Astrocyte (in vitro differentiated cells and primary cell): ENCODE data around the gene SEC24D.

Experiments used
- CTCF ChIP-seq: IDR thresholded peaks from 2 replicates; pipeline ENCODE4 v1.5.1; 2011; ENCODE audit warnings: low read depth, mild to moderate bottlenecking, inconsistent platforms, low read length, moderate library complexity; ENCODE audit not compliant: insufficient read depth
- EZH2 ChIP-seq: IDR thresholded peaks from 2 replicates; pipeline ENCODE4 v1.6.1; 2012; ENCODE audit warnings: mild to moderate bottlenecking, low read length, inconsistent platforms; ENCODE audit not compliant: insufficient read depth

DNA sequence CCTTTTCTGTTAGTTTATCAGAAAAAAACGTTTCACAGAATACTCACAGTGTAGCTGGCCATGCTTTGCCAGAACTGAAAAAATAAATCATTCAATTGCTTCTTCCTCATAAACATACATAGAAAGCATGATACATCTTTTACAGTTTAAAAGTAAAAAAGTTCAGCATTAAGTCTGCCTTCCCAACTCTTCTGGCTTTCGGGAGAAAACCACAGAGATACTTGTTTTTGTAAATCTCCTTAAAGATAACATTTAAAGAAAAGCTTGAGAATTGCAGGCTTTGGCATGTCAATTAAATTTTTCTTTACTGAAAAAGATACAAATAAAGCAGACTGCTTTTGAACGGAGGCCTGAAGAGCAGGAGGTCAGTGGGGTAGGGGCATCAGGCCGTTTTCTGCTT, 66.8 kb downstream of the SEC24D start:
- TF ChIP-seq CTCF: no peak
- TF ChIP-seq EZH2: no peak
